CD4-positive, alpha-beta T cell treated with Interleukin-17A for 4 hours (primary cell): ENCODE results near the gene PCYT1A.
"Not testable (repeated sequence)": the region's sequence is repeated elsewhere in the genome, so short reads cannot be mapped to it uniquely, and the experiment has no call there.

Experiments
- DNase-seq: peaks from one replicate; pipeline ENCODE4 v3.0.0-alpha.2; 2020; ENCODE audit warnings: mixed read lengths

PCYT1A gene

GRCh38 chr3:196210673-196211556 is 76.6 kb downstream of the PCYT1A start, which contains the start of gene ZDHHC19:
ZDHHC19 (minus strand) TSS chr3:196211400; CDS start chr3:196211315, 85 bp downstream.
- no peak for DNase-seq

GRCh38 chr3:196209944-196210672 is 77.4 kb downstream of the PCYT1A start:
- not testable (repeated sequence) for DNase-seq

GRCh38 chr3:196208942-196209695 is 78.4 kb downstream of the PCYT1A start:
- DNase-seq, result no peak

GRCh38 chr3:196207833-196208607 is 79.5 kb downstream of the PCYT1A start:
- DNase-seq, result peak; percentile 79

- DNase-seq, result peak; percentile 30
Measured at GRCh38 chr3:196207159-196207832, 80.2 kb downstream of the PCYT1A start.

- not testable (repeated sequence) for DNase-seq
Measured at GRCh38 chr3:196205442-196206205, 81.9 kb downstream of the PCYT1A start.

GRCh38 chr3:196203846-196204245 is 83.7 kb downstream of the PCYT1A start:
- no peak for DNase-seq

- no peak for DNase-seq
Measured at GRCh38 chr3:196202516-196202970, 85.0 kb downstream of the PCYT1A start.

- DNase-seq, result no peak
Measured at GRCh38 chr3:196198771-196199753, 88.5 kb downstream of the PCYT1A start.

- no peak for DNase-seq
Measured at GRCh38 chr3:196198081-196198675, 89.3 kb downstream of the PCYT1A start.

- DNase-seq, result no peak
Measured at GRCh38 chr3:196197524-196197923, 90.0 kb downstream of the PCYT1A start.

- no peak for DNase-seq
Measured at GRCh38 chr3:196195664-196196265, 91.8 kb downstream of the PCYT1A start.

GRCh38 chr3:196194542-196194915 is 93.0 kb downstream of the PCYT1A start:
- no peak for DNase-seq

GRCh38 chr3:196193736-196194541 is 93.6 kb downstream of the PCYT1A start:
- DNase-seq, result no peak

- no peak for DNase-seq
Measured at GRCh38 chr3:196193133-196193735, 94.3 kb downstream of the PCYT1A start.

GRCh38 chr3:196192524-196193051 is 94.9 kb downstream of the PCYT1A start:
- DNase-seq, result peak; percentile 27

- DNase-seq, result peak; percentile 40
Measured at GRCh38 chr3:196192036-196192523, 95.4 kb downstream of the PCYT1A start.
